IMR-90 (cell line): ENCODE measurements around the gene ATP2B2. TPM values are rescaled to one million over a fixed set of nuclear protein-coding genes. Genes with fewer than 3 reads are reported as not detected.

ENCODE experiments used
- ATAC-seq: fragments of 200-7000 bp; cut with Tn5 transposase; 2 replicates; pipeline ENCODE4 v1.9.1; 2020; ENCODE audit warnings: low read depth, mild to moderate bottlenecking, moderate library complexity
- BruUV-seq: library from RNA; stranded (reverse); fragments of 400-500 nt; replicated peaks from 2 replicates; lab custom pipeline; 2021; lab: Mats Ljungman, UMichigan
- CTCF ChIA-PET: fragments of 300-600 bp; formaldehyde crosslinking; extraction: SDS; loops from one replicate; lab custom pipeline; 2021; ENCODE audit warnings: antibody characterized with exemption; lab: Yijun Ruan, JAX
- POLR2A ChIA-PET: fragments of 300-600 bp; sonication (Branson Sonifier 250); formaldehyde crosslinking; loops from one replicate; lab custom pipeline; 2022; ENCODE audit warnings: antibody characterized with exemption; ENCODE audit not compliant: unreplicated experiment; lab: Charles Lee
- DNase-seq: peaks from one replicate; pipeline ENCODE4 v3.0.0; 2013
- H2AFZ ChIP-seq: replicated peaks from 2 replicates; pipeline ENCODE3; 2013; ENCODE audit warnings: low read length, mild to moderate bottlenecking; ENCODE audit not compliant: poor library complexity
- H2AK5ac ChIP-seq: 2 replicates; pipeline ENCODE4 v1.6.1; 2013; ENCODE audit warnings: low read depth, low read length, inconsistent platforms
- H2AK9ac ChIP-seq: replicated peaks from 2 replicates; pipeline ENCODE3; 2013; ENCODE audit warnings: mild to moderate bottlenecking, low read depth, low read length, moderate library complexity; ENCODE audit not compliant: poor library complexity
- H2BK120ac ChIP-seq: 2 replicates; pipeline ENCODE4 v1.6.1; 2013; ENCODE audit warnings: low read depth, low read length, inconsistent platforms
- H2BK15ac ChIP-seq: 3 replicates; pipeline ENCODE4 v1.6.1; 2013; ENCODE audit warnings: low read depth, low read length, inconsistent platforms
- H2BK20ac ChIP-seq: 2 replicates; pipeline ENCODE4 v1.6.1; 2013; ENCODE audit warnings: low read depth, mild to moderate bottlenecking, inconsistent platforms, low read length, moderate library complexity
- H2BK5ac ChIP-seq: 2 replicates; pipeline ENCODE4 v1.6.1; 2013; ENCODE audit warnings: mild to moderate bottlenecking, low read depth, low read length, inconsistent platforms; ENCODE audit not compliant: poor library complexity, severe bottlenecking
- H3K14ac ChIP-seq: replicated peaks from 2 replicates; pipeline ENCODE4 v1.6.1; 2013; ENCODE audit warnings: low read depth, low read length, inconsistent platforms
- H3K18ac ChIP-seq: 2 replicates; pipeline ENCODE4 v1.6.1; 2013; ENCODE audit warnings: low read depth, low read length, control low read depth
- H3K23ac ChIP-seq: 2 replicates; pipeline ENCODE4 v1.6.1; 2013; ENCODE audit warnings: low read depth, low read length, inconsistent platforms
- H3K27ac ChIP-seq: 2 replicates; pipeline ENCODE4 v1.5.1; 2013; ENCODE audit warnings: mild to moderate bottlenecking, control low read depth, low read length; ENCODE audit not compliant: insufficient read depth
- H3K27me3 ChIP-seq: 2 replicates; pipeline ENCODE4 v1.6.1; 2013; ENCODE audit warnings: low read length; ENCODE audit not compliant: control insufficient read depth, insufficient read depth
- H3K36me3 ChIP-seq: 2 replicates; pipeline ENCODE4 v1.6.1; 2013; ENCODE audit warnings: low read length, mixed read lengths; ENCODE audit not compliant: control insufficient read depth, insufficient read depth
- H3K4ac ChIP-seq: 2 replicates; pipeline ENCODE4 v1.6.1; 2013; ENCODE audit warnings: low read depth, low read length, inconsistent platforms
- H3K4me1 ChIP-seq: 2 replicates; pipeline ENCODE4 v1.6.1; 2013; ENCODE audit warnings: low read length, mixed read lengths; ENCODE audit not compliant: control insufficient read depth, insufficient read depth
- H3K4me2 ChIP-seq: 2 replicates; pipeline ENCODE4 v1.6.1; 2013; ENCODE audit warnings: low read depth, mild to moderate bottlenecking, control low read depth, low read length, moderate library complexity
- H3K4me3 ChIP-seq: 2 replicates; pipeline ENCODE4 v1.5.1; 2013; ENCODE audit warnings: low read depth, mild to moderate bottlenecking, control low read depth, low read length, moderate library complexity; ENCODE audit not compliant: insufficient read depth
- H3K56ac ChIP-seq: 2 replicates; pipeline ENCODE4 v1.6.1; 2013; ENCODE audit warnings: low read length, inconsistent platforms; ENCODE audit not compliant: insufficient read depth; ENCODE audit errors: extremely low read depth
- H3K79me1 ChIP-seq, 2 experiments: 2 replicates each; pipeline ENCODE4 v1.6.1; 2013; ENCODE audit warnings: low read length in 2 of 2, inconsistent platforms in 1 of 2, low read depth in 1 of 2
- H3K9ac ChIP-seq: 2 replicates; pipeline ENCODE4 v1.6.1; 2013; ENCODE audit warnings: low read depth, low read length, control low read depth
- H3K9me1 ChIP-seq: 2 replicates; pipeline ENCODE4 v1.6.1; 2013; ENCODE audit warnings: low read length, inconsistent platforms; ENCODE audit not compliant: insufficient read depth
- H3K9me3 ChIP-seq: 2 replicates; pipeline ENCODE4 v1.6.1; 2013; ENCODE audit warnings: low read length; ENCODE audit not compliant: control insufficient read depth, insufficient read depth
- H4K20me1 ChIP-seq: 2 replicates; pipeline ENCODE4 v1.6.1; 2013; ENCODE audit warnings: low read length, inconsistent platforms; ENCODE audit not compliant: insufficient read depth
- H4K5ac ChIP-seq: 2 replicates; pipeline ENCODE4 v1.6.1; 2013; ENCODE audit warnings: mild to moderate bottlenecking, low read depth, low read length, control low read depth
- H4K8ac ChIP-seq, 2 experiments: 2 replicates each; pipeline ENCODE4 v1.6.1; 2013; ENCODE audit warnings: low read depth in 2 of 2, low read length in 2 of 2, control low read depth in 1 of 2, inconsistent platforms in 1 of 2
- H4K91ac ChIP-seq: 2 replicates; pipeline ENCODE4 v1.6.1; 2013; ENCODE audit warnings: low read depth, low read length, inconsistent platforms; ENCODE audit not compliant: insufficient read depth
- CTCF ChIP-seq: conservative IDR thresholded peaks from 2 replicates; pipeline ENCODE4 v1.5.1; 2012; ENCODE audit warnings: mild to moderate bottlenecking, low read depth, low read length, improper control_type of control experiment
- FOS ChIP-seq: fragments of 150-350 bp; IDR thresholded peaks from 2 replicates; pipeline ENCODE4 v1.6.1; 2016; ENCODE audit warnings: low read depth, low read length
- WGBS, 2 experiments: methylation state at CpG; one replicate each; pipeline versions ENCODE4 v1.1.5 to v1.1.7; 2013; ENCODE audit warnings: missing lambda C conversion rate in 2 of 2; ENCODE audit not compliant: insufficient read length in 1 of 2; ENCODE audit errors: extremely low coverage in 2 of 2; 5-methylcytosine and 5-hydroxymethylcytosine counted together
- dilution Hi-C: fragments of 300-500 bp; cut with HindIII; formaldehyde crosslinking; loops from one replicate; pipeline ENCODE4 v1.14.3; 2018; ENCODE audit warnings: low sequenced_read_pairs; ENCODE audit not compliant: unreplicated experiment
- in situ Hi-C: fragments of 300-500 bp; cut with MboI; formaldehyde crosslinking; loops from 3 replicates; pipeline ENCODE4 v1.14.3; 2019; ENCODE audit warnings: low sequenced_read_pairs, inconsistent platforms, mixed read lengths
- intact Hi-C: fragments of 100-400 bp; cut with micrococcal nuclease; formaldehyde crosslinking; loops from 2 replicates; pipeline ENCODE4 v1.10.0; 2022
- polyA plus RNA-seq, 3 experiments: library from polyadenylated mRNA; depleted of rRNA; stranded (reverse); fragments of >200 nt; gene quantifications; 2 replicates each; pipeline ENCODE4 v1.2.3, GENCODE V29; 2012; ENCODE audit warnings: low replicate concordance in 1 of 3
- total RNA-seq: library from RNA; depleted of rRNA; stranded (reverse); fragments of >200 nt; gene quantifications from 2 replicates; pipeline ENCODE4 v1.2.3, GENCODE V29; 2012

Gene ATP2B2
- total and polyA plus RNA-seq, 2 of the 4 experiments (the other 2 are of a cell fraction): under 0.01 to 0.02 TPM

- Histone ChIP-seq H3K4me1 (peaks cover 4% of the 10 kb centered on the region; the same call in 1 of the 2 replicates), H3K9ac (no peak overlapping the region), H3K9me1 (peaks cover 8% of the 10 kb centered on the region), H3K79me1 (peaks cover 12 to 32% of the 10 kb centered on the region in 2 experiments), H3K23ac (no peak overlapping the region), H3K4ac (no peak overlapping the region), H4K5ac (no peak overlapping the region), H2AK5ac (no peak overlapping the region), H4K91ac (no peak overlapping the region), H3K27ac (no peak overlapping the region), H2BK120ac (no peak overlapping the region), H3K56ac (no peak overlapping the region), H4K8ac (no peak overlapping the region), H3K4me3 (no peak overlapping the region), H3K4me2 (no peak overlapping the region), H3K9me3 (no peaks in the 10 kb centered on the region), H2BK20ac (no peak overlapping the region), H2AK9ac (no peak overlapping the region), H3K18ac (no peak overlapping the region), H4K20me1 (peaks cover 23% of the 10 kb centered on the region), H3K14ac (no peak overlapping the region), H3K36me3 (peaks cover 14% of the 10 kb centered on the region), H2BK15ac (no peak overlapping the region), H2AFZ (no peak overlapping the region), H3K27me3 (peaks cover 25% of the 10 kb centered on the region), H2BK5ac (no peak overlapping the region)
- dilution Hi-C loops: no loop called here
- WGBS, 2 experiments: no CpG with 5 or more reads among the region's 1 CpG
- in situ Hi-C loops: no loop called here
- intact Hi-C loops: no loop called here
- TF ChIP-seq CTCF (peak; percentile 24; the same call in 1 of the 2 replicates), FOS (no peak)
- CTCF ChIA-PET: interaction anchor here (1.1 kb wide), 1 partner anchor 45 kb away, joined by 3 read pairs; no protein-coding TSS in a partner anchor
- DNase-seq: no peak
- no peak for ATAC-seq
- no TSS peak for BruUV-seq
- POLR2A ChIA-PET: interaction anchor here (0.5 kb wide), 1 partner anchor 9 kb away, joined by 4 read pairs; no protein-coding TSS in a partner anchor
Measured at GRCh38 chr3:10322352-10322710, 183.1 kb downstream of the ATP2B2 start.
